ENCODE results near the gene CPO.

Gene CPO

DNA sequence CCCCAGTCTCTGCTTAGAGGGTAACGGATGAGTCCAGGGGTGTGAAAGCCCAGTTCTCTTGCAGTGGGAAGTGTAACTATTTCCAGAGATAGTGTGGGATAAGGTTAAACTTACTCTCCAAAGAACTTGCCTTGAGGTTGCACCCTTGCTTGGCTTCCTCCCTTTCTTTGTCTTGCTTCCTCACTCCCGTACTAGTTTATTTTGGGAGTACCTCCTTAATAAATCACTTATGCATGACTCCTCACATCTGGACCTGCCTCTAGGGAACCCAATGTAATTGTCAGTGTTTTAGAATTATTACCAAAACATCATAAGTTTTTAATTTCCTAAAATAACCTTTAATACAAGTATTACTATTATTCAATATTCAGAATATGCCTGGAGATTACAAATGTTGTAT, 35.2 kb downstream of the CPO start:
- DNase-seq = no peak

DNA sequence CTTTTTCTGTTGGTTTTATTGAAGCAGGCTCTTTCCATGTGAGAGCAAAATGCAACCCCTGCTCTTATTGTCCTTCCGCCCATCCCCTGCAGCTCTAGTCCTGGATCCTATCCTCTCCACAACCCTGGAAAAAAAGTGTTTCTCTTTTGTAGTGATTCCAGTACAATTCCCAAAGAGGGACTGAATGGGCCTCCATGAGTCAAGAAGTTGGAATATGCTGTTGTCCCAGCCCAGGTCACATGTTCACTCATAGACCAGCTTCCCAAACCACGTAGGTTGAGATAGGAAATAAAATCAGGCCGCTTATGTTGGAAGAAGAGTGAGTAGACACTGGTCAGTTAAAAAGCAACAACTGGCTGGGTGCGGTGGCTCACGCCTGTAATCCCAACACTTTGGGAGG, 39.4 kb downstream of the CPO start:
- no peak for DNase-seq

DNA sequence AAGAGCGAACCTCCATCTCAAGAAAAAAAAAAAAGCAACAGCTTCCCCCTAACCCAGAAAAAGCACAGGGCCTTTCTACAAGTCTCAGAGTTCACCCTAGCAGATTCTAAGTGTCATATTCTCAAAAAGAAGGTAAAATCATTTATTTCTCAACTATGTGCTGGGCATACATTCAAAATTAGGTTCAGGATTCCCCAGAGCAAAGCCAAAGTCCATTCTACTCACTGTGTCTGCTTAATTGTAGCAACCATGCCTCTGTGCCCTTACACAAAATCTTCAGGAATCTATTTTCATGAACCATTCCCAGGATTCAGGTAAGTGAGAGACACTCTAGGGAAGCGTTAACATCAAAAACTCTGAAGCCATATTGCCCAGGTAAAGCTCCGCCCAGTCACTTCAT, 40.0 kb downstream of the CPO start:
- DNase-seq = no peak

DNA sequence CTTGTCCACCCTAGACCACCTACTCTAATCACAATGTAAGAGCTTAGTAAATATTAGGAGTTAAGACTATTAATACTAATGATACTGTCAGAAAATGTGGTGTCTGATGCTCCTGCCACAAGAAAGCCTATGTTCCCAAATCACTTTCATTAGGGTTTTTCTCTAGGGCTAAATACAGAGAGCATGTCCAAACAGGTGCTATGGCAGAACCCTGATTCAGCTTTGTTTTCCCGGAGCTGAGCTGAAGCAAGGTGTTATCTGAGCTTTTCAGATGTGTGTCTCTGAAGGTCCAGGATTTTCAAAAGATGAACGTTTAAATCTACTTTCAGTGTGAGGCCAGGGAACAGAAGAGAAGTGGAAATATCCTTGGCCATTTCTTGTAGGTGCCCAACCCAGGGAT, 40.6 kb downstream of the CPO start:
- DNase-seq = no peak

DNA sequence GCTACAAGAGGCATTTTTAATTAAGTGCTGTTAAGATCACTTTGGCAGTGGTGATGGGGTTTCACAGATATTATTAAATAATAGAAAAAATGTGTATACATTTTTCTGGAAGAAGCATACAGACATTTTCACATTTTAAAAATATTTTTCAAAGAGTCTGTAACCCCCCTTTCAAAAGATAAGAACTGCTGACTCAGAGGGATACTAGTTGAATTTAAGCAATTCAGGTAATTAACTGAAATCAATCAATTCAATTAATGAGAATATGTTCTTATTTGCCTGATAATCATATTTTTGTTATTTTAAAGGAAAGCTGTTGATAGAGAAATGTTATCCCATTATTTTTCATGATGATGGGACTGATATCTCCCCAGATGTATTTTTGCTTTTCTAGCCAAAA, 41.1 kb downstream of the CPO start:
- no peak for DNase-seq

DNA sequence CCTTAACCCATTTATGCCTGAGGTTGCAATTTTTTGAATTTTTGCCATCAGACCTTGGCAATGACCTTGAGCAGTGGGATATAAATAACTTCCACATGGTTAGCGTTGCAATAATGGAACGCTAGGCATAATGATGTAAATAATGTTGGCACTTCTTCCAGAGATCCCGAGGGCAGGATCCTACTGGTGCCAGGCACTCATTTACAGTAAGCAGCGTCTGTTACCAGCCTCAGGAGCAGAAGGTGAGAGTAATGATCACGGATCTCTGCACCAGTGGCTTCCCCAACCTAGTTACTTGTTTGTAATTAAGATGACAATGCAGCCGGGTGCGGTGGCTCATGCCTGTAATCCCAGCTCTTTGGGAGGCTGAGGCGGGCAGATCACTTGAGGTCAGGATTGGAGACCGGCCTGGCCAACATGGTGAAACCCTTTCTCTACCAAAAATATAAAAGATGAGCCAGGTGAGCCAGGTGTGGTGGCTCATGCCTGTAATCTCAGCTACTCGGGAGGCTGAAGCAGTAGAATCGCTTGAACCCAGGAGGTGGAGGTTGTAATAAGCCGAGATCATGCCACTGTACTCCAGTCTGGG, 41.9 kb downstream of the CPO start:
- DNase-seq = peak; percentile 34

DNA sequence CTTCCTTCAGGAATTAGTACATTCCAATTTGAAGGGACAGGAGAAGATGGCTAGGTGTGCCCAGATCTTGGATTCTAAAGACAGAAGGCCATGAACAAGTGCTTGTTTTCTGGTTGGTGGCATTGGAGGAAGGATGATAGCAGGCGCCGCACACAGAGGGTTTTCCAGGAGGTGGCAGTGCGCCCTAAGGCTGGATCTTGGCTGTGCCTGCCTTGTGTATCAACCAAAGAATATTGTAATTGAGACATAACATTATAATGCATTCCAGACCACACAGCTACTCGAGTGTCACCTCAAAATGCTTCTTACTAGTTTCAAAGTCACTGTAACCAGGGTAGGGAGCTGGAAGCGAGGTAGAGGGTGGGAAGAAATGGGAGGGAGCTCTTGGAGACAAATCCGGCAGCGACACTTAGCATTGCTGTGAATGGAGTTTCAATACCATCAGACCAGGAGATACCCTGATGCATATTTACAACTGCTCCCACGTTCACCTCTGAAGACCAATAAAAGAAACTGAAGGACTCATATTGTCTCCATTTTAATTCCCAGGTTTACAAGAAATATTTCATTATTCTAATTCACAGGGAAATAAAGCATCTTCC, 42.5 kb downstream of the CPO start:
- DNase-seq = peak; percentile 93

DNA sequence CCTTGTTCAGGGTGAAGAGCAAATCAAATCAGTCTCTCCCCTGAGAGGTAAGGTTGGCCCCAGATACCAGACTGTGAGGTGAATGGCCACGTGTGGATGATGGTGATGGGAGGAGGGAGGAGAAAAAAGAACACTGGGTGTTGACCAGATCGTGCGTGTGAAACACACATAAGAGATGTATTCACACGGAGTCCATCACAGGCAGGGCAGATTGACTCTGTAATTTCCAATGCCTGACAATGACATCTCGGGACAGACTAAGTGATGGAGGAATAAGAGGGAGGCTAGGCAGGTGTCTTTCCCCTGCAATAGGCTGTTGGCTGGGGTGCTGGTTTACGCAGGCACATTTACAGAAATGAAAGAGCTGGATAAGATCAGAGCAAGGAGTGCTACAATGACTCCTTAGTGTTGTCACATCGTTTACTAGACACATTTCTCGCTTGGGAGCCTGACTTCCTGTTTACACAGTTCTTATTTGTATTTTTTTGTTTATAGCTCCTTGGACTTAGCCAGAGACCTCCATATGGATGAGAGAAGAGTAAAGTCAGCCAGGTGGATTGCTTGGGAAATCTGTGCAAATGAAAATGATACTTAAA, 43.1 kb downstream of the CPO start:
- DNase-seq = peak; percentile 17

DNA sequence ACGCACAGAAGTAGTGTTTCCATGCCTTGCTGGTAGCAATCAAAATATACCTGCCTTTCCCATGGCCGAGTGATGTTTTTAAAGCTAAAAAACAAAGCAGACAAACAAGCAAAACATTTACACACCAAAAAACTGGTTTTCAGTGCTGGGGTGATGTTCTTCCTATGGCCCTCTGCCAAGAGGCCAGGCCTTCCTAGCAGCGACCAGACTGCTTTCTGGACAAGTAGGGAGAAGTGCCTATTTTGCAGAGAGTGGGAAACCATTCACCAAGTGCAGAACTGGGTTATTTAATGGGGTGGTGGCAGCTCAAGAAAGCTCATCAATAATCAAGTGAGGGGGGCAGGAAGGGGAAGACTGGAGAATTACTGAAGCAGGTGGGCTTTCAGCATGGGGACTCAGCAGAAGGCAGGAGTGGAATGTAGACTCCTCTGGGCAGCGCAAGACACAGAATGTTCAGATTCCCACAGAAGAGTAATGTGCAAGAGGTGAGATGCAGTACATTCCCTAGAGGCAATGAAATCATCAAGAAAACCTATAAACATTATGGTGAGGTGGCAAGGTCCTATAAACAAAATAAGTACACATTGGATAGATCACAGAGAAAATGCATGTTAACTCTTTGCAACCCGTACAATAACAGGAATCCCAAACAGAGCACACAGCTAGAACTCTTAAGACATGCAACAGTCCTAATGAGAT, 44.0 kb downstream of the CPO start:
- DNase-seq = peak; percentile 28

DNA sequence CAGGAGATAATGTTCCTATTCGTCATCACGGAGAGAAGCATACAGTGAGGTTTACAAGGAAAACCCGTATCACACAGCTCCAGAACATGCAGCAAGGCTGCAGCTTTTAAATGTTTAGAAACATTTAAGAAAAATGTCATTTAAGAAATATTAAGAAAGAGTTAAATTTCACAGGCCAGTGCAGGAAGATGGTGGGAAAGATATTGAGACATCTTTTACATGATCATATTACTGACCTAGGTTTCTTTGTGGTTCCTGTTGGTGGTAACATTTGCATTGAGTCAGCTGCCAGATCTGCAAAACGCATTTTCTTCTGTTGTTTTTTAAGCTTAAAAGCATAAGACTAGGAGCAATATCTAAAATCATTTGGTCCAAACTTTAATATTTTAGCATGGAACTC, 44.9 kb downstream of the CPO start:
- no peak for DNase-seq

DNA sequence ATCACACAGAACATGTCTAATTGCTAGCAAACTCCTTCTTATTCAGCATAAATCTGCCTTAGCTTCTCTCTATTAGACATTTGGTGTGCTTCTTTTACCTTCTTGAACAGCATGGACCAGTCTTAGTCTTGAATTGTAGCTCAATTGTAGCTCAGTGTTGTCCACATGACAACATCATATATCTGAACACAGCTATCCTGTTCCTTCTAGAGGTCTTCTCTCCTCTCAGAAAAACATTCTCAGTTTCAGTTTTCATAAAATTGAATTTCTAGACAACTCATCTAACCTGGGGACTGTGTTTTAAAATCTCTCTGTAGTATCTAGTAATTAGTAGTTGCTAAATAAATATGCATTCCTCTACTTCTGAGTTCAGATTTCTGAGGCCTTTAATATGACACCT, 47.6 kb downstream of the CPO start:
- no peak for DNase-seq

DNA sequence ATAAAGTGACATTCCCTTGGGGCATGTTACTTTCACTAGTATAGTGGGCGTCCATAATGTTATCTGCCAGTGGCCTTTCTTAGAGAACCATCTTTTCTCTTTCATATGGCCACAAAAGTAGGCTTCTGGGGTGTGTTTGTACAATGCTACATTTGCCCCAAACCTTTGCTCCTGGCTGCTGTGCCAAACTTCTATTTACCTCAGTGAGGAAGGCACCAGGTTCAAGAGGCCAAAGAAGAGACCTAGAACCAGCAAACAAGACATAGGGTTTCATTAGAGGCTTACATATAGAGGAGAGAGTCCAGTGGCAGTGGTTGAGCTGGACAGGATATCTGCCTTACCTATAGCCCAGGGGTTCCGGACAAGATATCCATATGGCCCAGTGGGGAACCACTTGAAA, 48.5 kb downstream of the CPO start:
- DNase-seq = no peak

DNA sequence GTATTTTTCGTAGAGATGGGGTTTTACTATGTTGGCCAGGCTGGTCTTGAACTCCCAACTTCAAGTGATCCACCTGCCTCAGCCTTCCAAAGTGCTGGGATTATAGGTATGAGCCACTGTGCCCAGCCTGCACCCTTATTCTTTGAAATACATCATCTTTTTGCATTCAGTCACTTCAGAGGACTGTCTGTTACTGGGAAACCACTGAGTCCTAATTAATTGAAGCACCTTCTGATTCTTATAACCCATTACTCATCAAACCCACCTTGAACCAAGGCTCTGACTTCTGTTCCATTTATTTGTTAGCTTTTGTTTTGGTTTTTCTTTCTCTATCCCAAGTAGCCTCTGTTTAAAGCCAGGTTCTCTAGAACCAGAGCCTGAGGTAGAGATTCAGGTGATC, 49.6 kb downstream of the CPO start:
- DNase-seq = no peak

DNA sequence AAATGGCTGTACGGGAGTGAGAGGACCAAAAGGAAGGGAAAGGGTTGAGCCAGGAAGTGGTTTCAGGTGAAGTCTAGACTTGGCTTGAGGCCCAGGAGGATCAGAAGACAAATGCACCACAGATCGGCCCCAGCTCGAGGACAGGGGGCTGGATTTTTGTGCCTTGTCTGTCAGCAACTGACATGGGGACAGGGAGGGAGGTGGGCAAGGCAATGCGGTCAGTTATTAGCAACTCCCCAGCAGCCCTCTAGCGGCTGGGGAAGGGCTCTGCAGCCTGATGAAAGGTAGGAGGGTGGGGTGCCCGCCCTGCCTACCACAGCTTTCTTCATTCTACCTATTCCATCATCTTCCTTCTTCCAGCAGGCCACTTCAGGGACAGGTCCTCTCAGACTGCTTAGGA, 50.0 kb downstream of the CPO start:
- peak; percentile 22 for DNase-seq

DNA sequence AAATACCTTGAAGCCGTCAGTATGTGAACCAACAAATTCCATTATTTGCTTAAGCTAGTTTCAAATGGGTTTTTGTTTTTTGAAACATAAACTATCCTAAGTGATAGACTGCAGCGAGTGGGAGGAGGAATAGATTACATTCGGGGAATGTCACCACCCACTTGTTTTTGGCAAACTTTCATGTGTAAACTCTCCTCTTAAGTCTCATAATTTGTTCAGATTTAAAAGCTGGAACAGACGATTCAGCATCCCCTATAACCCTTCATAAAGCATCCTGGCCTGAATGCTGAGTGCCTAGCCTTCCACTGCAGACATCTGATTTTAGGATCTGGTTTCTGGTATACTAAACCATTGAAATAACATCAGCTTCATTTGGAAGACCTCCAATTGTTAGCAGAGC, 51.0 kb downstream of the CPO start:
- no peak for DNase-seq

DNA sequence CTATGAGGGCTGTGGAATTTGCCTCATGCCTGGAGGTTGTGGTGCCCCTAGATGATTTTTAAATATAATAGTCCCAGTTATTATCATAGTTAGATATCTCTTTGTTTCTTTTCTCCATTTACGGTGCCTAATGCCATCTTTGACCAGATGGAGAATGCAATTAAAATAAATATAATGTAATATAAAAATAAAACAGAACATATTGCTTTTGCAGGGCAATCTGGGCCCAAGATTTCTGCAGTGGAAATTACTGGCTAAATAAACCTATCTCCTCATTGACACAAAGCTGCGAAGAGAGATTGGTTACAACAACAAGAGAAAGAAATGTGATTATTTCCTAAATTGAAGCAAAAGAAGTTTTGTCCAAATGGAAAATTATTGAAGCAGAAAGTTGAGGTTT, 51.8 kb downstream of the CPO start:
- DNase-seq = no peak

DNA sequence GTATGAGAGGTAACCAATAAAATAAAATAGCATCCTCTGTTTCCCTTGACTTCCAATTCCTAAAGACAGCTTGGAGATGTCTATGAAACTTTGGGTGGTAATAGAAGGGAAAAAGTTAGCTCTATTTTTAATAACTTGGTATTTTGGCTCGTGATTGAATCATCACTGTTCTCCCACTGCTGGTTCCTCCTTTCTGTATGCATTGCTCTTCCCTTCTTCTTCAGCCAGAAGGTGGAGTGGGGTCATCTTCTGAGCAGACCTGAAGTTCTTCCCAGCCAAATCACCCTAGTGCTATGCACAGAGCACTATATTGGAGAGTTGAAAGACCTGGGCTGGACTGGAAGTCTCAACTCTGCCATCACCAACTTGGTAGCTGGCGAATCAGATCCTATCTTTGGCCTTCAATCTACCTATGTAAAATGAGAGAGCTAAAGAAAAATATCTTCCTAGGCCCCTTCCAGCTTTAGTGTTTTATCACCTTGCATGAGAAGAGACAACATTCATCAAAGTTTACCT, 54.1 kb downstream of the CPO start:
- no peak for DNase-seq

DNA sequence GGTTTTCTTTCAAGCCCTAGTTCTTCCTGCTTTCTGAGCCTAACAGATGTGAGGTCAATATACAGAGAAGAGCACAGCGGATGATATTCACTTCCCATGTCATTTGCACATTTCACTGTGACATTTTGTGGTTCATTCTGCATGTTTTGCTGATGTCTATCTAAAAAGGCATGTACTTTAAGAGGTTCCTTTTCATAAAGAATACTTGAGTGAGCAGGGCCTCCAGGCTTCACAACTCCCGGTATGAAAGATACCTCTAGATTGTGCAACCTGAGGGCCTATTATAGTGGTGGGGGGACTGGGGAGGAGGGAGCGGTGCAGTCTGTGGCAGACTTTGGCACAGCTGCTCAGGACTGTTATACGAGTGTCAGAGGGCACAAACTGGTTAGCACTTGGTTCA, 54.6 kb downstream of the CPO start:
- no peak for DNase-seq

DNA sequence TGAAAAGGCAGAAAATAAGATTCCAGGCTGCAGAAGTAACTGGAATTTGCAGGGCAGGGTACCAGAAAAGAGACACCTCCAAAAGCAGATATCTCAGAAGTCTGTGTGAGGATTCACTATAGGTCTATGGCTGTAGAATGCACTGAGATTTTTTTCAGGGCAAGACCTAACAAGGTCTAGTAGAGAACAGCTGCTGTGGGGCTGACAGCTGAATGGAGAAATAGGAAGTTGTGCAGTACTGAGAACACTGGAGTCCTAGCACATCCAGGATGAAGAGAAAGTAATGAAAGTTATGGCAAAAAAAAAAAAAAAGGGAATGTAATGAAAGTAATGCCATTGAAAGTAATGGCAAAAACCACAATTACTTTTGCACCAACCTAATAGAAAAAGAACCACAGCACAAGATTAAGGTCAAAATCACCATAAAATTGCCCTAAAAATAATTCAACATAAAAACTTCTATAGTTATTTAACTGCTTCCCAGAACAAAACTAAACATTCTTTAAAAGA, 57.3 kb downstream of the CPO start:
- no peak for DNase-seq

DNA sequence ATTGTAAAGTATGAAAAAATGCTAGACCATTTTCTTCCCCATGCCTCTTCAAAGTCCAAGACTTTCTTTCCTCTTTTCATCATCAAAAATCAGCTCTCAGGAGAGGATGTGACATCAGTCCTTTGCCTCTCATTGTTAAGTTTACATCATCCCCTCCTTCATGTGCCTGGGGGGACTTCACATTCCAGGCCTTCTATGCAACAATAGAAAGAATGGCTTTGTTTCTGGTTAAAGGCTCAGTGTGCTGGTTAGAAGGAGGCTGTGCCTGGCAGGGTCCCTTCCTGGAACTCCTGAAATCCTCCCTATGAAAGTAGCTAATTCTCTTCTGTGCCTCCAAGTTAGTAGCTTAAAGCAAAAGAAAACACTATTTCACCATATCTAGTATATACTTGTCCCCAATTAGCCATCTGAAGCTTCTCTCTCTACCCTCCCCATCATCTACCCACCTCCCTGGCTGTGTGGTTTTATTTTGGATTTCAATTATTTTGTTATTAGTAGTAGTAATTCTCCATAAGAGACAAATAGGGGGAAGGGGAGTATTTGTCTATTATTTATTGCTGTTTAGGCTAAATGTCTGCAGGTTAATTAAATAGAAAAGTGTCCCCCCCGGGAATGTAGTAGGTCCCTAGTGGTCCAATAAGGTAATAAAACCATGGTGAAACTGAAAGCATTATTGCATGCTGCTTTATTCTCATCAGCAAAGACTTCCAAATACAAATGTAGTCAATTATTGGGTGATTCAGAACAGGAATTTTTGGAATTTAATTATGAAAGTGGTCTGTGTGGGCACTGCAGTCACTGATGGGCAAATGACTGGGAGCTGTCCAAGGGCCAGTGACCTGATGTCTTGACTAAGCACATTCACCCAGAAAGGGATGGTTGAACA, 69.0 kb downstream of the CPO start:
- DNase-seq = peak; percentile 50

DNA sequence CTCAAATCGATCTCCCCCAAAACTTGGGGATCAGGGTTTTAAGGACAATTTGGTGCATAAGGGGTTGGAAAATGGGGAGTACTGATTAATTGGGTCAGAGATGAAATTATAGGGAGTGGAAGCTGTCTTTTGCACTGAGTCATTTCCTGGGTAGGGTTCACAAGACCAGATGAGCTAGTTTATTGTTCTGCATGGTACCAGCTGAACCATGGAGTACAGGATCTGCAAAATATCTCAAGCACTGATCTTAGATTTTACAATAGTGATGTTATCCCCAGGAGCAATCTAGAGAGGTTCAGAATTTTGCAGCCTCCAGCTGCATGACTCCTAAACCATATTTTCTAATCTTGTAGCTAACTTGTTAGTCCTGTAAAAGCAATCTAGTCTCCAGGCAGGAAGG, 73.1 kb downstream of the CPO start:
- no peak for DNase-seq

DNA sequence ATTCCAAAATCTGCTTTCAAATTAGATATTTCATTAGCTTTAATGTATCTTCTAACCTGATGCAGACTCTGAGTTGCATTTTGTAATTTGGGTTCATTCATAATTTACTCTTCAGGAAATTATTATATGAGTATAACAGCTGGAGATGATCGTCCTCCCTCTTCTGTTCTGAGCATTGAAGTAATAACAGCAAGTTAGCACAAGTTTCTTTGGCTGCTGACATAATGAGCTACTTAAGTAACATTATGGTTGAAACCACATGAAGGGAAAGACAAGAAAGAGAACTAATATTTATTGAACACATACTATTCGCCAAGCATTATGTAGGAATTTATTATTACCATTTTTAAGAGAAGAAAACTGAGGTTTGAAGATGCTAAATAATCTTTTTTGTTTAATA, 75.1 kb downstream of the CPO start:
- DNase-seq = no peak

DNA sequence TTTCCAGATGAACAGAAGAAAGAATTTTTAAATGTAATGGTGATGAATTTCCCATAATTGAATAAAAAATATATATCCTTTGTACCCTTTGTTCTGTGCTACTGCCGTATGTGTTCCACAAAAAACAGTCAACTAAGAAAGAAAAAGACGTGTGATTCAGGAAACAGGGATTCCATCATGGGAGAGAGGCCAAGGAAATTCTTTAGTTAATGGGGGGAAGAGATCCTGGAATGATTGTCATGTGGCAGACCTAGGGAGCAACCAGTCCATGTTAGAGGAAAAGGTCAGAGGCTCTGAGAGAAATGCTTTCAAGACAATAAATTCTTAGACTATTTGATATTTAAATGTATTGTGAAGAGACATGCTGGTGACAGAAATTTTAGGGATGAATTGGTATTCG, 76.6 kb downstream of the CPO start:
- no peak for DNase-seq
